C4-2B (cell line): ENCODE data around the gene OR6N2.

Source experiments
- ZFX ChIP-seq: fragments of 450-650 bp; IDR thresholded peaks from 2 replicates; pipeline ENCODE4 v1.6.1; 2017
- TF ChIP-seq, protein P1 (sequence below): fragments of 450-650 bp; conservative IDR thresholded peaks from 2 replicates; pipeline ENCODE4 v1.5.1; 2017; ENCODE audit warnings: mild to moderate bottlenecking

DNA sequence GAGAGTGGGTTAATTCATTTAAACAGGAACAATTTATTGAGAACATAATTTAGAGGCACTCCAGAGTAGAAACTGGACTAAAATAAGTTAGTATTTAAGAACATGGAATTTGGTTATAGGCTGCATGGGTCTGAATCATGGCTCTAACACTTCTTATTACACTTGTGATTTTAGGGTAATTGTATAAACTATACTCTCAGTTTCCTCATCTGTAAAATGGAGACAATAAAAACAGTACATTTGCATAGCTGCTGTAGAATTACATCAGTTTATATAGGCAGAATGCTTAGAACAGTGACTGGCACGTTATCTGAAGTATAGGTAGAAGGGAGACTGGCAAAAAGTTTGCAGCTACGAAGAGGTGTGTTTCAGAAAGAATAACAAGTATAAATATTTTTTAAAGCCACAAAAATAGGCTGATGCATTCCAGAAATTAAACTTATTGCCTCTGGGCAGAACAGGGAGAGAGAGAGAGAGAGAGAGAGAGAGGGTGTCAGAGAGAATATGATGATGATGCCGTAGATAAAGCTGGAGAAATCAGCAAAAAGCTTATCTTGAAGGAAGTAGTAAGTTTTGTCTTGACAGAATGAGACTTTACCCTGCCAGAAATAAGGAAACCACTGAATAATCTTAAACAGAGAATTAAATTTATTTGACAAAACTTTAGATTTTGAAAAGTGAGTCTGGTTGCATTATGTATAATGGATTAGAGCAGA, 52.3 kb downstream of the OR6N2 start:
- TF ChIP-seq, protein P1, sequence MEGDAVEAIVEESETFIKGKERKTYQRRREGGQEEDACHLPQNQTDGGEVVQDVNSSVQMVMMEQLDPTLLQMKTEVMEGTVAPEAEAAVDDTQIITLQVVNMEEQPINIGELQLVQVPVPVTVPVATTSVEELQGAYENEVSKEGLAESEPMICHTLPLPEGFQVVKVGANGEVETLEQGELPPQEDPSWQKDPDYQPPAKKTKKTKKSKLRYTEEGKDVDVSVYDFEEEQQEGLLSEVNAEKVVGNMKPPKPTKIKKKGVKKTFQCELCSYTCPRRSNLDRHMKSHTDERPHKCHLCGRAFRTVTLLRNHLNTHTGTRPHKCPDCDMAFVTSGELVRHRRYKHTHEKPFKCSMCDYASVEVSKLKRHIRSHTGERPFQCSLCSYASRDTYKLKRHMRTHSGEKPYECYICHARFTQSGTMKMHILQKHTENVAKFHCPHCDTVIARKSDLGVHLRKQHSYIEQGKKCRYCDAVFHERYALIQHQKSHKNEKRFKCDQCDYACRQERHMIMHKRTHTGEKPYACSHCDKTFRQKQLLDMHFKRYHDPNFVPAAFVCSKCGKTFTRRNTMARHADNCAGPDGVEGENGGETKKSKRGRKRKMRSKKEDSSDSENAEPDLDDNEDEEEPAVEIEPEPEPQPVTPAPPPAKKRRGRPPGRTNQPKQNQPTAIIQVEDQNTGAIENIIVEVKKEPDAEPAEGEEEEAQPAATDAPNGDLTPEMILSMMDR = no peak
- no peak for TF ChIP-seq ZFX
